Right forelimb (tissue), 1 donor: Measurements from ENCODE around the gene UGT2A3.

Source experiments
- DNase-seq: peaks from one replicate; pipeline ENCODE4 v3.0.0-alpha.2; 2018

The UGT2A3 gene

GRCh38 chr4:68909385-68909784, 42.2 kb downstream of the UGT2A3 start:
- DNase-seq: no peak

DNA sequence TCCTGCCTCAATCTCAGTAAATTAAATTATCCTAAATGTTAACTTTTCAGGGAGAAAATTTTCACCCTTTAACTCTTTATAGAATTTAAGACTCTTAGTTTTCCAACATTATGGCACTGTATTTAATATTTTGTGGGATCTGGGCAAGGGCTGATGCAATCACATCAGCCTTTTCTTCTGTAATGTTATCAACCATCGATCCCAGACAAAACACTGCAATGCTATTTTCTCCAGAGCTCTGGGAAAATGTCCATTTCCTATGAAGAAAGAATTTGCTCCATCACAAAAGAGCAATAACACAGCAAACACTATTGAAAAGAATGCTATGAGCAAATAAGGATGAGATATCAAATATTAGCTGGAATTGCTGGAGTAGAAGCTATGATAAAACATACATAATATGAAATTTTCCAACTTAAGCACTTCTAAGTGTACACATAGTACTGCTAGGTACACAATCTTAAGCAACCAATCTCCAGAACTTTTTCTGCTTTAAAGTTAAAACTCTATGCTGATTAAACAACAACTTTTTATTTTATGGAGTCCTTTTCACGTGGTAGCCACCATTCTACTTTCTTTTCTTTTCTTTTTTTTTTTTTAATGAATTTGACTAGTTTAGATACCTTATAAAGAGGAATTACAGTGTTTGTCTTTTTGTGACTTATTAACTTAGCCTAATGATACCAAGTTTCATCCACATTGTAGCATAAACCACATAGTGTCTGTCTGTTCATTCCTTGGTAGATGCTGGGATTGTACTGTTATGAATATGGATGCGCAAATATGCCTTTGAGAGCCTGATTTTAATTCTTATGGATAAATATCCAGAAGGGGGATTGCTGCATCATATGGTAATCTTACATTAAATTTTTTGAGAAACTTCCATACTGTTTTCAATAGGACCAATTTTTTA, 43.6 kb downstream of the UGT2A3 start:
- DNase-seq: no peak

GRCh38 chr4:68907245-68907644, 44.4 kb downstream of the UGT2A3 start:
- DNase-seq: no peak

- no peak for DNase-seq
These were observed 44.8 kb downstream of the UGT2A3 start for GRCh38 chr4:68906780-68907137.

GRCh38 chr4:68905939-68906779, 45.4 kb downstream of the UGT2A3 start:
- DNase-seq: peak; percentile 48

DNA sequence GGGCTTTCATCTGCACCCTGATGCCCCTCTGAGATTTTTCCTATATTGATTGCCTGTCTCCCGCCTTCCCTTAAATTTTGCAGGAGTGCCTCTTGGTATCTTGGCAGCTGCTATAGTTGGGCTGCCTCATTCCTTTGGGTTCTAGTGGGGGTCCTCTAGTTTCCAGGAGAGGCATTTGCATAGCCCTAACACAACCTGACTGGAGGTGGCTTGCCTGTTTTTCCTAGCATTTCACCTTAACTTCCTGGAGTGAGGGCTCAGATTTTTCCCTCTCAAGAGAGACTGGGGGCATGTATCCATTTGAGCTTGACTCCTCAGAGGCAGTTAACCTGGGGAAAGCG, 46.0 kb downstream of the UGT2A3 start:
- no peak for DNase-seq

- no peak for DNase-seq
These were observed 46.8 kb downstream of the UGT2A3 start for GRCh38 chr4:68904786-68905185.

GRCh38 chr4:68896749-68897148, 54.9 kb downstream of the UGT2A3 start:
- DNase-seq: no peak

- DNase-seq: no peak
These were observed 55.9 kb downstream of the UGT2A3 start for GRCh38 chr4:68895561-68896198.

GRCh38 chr4:68892861-68893260, 58.7 kb downstream of the UGT2A3 start:
- no peak for DNase-seq

DNA sequence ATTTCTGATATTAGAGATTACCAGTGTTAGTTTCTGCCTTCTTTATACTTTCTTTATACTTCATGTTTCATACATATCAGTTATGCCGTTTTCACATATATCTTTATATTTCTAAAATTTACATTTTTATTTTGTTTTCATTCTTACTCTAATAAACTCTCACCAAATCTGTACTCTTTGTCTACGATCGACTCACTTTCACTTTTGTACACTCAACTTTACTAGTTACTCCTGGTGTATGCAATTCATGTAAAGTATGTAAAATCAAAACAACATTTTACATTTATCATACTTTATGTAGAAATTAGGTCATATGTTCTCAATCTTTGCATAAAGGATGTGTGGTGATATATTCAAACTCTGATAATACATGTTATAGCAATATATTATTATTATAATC, 59.9 kb downstream of the UGT2A3 start:
- no peak for DNase-seq

GRCh38 chr4:68885545-68885944, 66.1 kb downstream of the UGT2A3 start:
- no peak for DNase-seq

DNA sequence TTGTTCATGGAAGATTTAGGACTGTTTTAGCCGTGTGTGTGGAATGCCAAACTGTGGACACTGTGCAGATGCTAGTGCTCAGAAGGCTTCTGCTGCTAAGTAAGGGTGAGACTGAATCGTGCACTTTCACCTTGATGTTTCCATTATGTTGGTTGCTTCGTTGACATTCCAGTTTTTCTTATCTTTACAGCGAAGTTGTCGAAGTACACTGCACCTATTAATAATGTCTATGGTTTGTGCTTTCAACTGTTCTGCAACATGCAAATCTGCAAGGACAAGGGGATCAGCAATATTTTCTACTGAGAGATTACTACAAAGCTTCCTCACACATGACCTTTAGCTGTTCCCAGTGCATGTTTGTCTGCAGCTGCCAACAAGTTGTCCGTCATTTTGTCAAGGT, 67.7 kb downstream of the UGT2A3 start:
- no peak for DNase-seq
